ENCODE data around the gene GALNT18.

- TF ChIP-seq CTCF (IDR thresholded peaks at IDR 0.05): no peak
- no peak for TF ChIP-seq POLR2A (IDR thresholded peaks at IDR 0.05)
- TF ChIP-seq POLR2AphosphoS5 (IDR thresholded peaks at IDR 0.05; ENCODE audit: insufficient read depth in 1 of 2, low read depth in 1 of 2): no peak
Observed at GRCh38 chr11:11397036-11397415, 224.8 kb downstream of the GALNT18 start.
